Progenitor cell of endocrine pancreas (in vitro differentiated cells): ENCODE measurements around the gene ZNF454. TPM values are rescaled to one million over a fixed set of nuclear protein-coding genes. Genes with fewer than 3 reads are reported as not detected.

Experiments used
- DNase-seq: peaks from one replicate; pipeline ENCODE4 v3.0.0; 2021; ENCODE audit warnings: low spot score; ENCODE audit not compliant: unreplicated experiment
- H3K27ac Mint-ChIP-seq: 2 replicates; pipeline ENCODE4 v1.8.0; 2021; ENCODE audit warnings: mild to moderate bottlenecking, moderate library complexity, mixed read lengths
- H3K27me3 Mint-ChIP-seq: 2 replicates; pipeline ENCODE4 v1.8.0; 2021; ENCODE audit warnings: mixed read lengths
- H3K36me3 Mint-ChIP-seq: 2 replicates; pipeline ENCODE4 v1.8.0; 2022; ENCODE audit warnings: mixed read lengths; ENCODE audit not compliant: insufficient read depth
- H3K4me1 Mint-ChIP-seq: 2 replicates; pipeline ENCODE4 v1.8.0; 2021; ENCODE audit warnings: low read depth, mixed read lengths
- H3K4me3 Mint-ChIP-seq: 2 replicates; pipeline ENCODE4 v1.8.0; 2021; ENCODE audit warnings: low read depth, mild to moderate bottlenecking, moderate library complexity, mixed read lengths
- H3K9me3 Mint-ChIP-seq: 2 replicates; pipeline ENCODE4 v1.8.0; 2021; ENCODE audit warnings: low read depth, mixed read lengths
- CTCF ChIP-seq: fragments of 200-600 bp; sonication (generic); IDR thresholded peaks from one replicate; pipeline ENCODE4 v1.5.0; 2021; ENCODE audit warnings: antibody characterized with exemption, mild to moderate bottlenecking; ENCODE audit not compliant: unreplicated experiment
- total RNA-seq: library from RNA; stranded (reverse); gene quantifications from 2 replicates; pipeline ENCODE4 v1.2.1, GENCODE V29; 2021

ZNF454 gene
- total RNA-seq, 1 donor from 2014 or later: 0.62 TPM

GRCh38 chr5:178983728-178984127, 42.7 kb downstream of the ZNF454 start:
- no peak for DNase-seq
- H3K27ac Mint-ChIP-seq: no peak overlapping the region
- H3K4me1 Mint-ChIP-seq: no peaks in the 10 kb centered on the region
- H3K36me3 Mint-ChIP-seq: peaks cover 4% of the 10 kb centered on the region
- no peaks in the 10 kb centered on the region for H3K27me3 Mint-ChIP-seq
- no peak overlapping the region for H3K4me3 Mint-ChIP-seq
- TF ChIP-seq CTCF: no peak
- peaks cover 41% of the 10 kb centered on the region for H3K9me3 Mint-ChIP-seq

DNA sequence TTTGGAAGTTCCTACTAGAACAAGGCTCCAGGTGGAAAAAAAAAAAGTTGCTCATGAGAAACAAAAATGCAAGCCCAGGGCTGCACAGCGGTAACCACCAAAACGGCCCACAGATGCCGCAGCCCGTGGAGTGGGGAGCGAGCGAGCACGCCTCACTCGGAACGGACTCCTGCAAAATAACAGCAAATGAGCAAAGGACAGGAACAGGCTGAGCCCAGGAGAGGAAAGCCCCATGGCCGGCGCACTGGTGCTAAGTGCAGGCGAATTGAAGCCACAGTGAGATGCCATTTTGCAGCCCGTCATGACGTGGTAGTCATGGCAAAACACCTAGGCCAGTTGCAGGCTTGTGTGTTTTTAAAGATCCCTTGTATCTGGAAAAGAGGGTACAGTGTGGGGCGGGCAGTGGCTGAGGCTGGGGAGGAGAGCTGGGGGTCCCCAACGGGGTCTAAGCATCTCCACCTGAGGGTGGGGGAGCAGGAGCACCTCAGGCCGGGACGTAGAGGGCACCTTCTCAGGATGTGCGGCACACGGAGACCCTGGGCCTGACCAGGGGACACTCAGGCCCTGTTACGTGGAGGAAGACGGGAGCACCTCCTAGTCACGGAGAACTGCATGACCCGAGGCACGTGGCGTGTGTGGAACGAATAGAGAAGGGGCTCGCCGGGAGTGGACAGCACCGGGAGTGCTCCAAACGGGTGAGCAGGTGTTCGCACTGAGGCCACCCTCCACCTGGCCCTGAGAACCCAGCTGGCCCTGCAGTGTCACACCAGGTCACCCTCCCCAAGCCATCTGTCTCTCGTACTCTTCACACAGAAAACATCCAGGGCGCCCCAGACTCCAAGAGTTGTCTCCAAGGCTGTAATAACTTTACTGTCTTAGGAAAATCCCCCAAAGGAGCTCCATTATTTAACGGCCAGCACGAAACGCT, 43.4 kb downstream of the ZNF454 start:
- no peak for TF ChIP-seq CTCF
- H3K4me3 Mint-ChIP-seq: no peak overlapping the region
- H3K27me3 Mint-ChIP-seq: no peaks in the 10 kb centered on the region
- DNase-seq: no peak
- H3K36me3 Mint-ChIP-seq: peaks cover 4% of the 10 kb centered on the region
- H3K9me3 Mint-ChIP-seq: peaks cover 37% of the 10 kb centered on the region
- no peak overlapping the region for H3K27ac Mint-ChIP-seq
- H3K4me1 Mint-ChIP-seq: no peaks in the 10 kb centered on the region

DNA sequence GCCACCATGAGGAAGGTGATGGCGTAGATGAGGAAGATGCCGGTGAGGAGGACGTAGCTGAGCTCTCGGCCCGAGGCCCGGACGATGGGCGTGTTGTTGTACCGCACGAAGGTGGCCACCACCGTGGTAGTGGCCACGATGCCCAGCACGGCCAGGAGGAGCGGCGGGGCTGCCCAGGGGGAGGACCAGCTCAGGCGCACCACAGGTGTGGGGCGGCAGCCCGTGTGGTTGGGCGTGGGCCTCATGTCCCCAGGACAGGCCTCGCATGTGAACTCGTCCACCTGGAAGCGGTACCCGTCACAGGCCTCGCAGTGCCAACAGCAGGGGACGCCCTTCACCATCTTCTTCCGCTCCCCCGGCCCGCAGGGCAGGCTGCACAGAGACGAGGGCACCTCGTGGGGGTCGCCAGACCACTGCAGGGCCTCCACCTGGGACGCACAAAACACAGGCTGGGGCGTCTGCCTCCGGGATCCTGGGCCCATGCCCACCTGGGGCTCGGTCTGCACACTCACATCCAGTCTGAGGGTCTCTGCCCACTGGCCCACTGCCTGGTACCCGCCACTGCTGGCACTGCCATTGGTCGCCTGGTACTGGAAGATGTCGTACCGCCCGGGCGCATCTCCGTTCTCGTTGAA, 45.4 kb downstream of the ZNF454 start:
- H3K4me1 Mint-ChIP-seq: no peaks in the 10 kb centered on the region
- H3K27me3 Mint-ChIP-seq: no peaks in the 10 kb centered on the region
- H3K4me3 Mint-ChIP-seq: no peak overlapping the region
- peaks cover 3% of the 10 kb centered on the region for H3K36me3 Mint-ChIP-seq
- H3K27ac Mint-ChIP-seq: no peak overlapping the region
- TF ChIP-seq CTCF: no peak
- H3K9me3 Mint-ChIP-seq: peaks cover 27% of the 10 kb centered on the region
- no peak for DNase-seq

- Mint-ChIP-seq H3K36me3 (no peaks in the 10 kb centered on the region), H3K9me3 (peaks cover 16% of the 10 kb centered on the region), H3K4me1 (no peaks in the 10 kb centered on the region), H3K4me3 (no peak overlapping the region), H3K27me3 (peaks cover 20% of the 10 kb centered on the region), H3K27ac (no peak overlapping the region)
- DNase-seq: no peak
- no peak for TF ChIP-seq CTCF
These were observed 47.6 kb downstream of the ZNF454 start for GRCh38 chr5:178988436-178989220.

DNA sequence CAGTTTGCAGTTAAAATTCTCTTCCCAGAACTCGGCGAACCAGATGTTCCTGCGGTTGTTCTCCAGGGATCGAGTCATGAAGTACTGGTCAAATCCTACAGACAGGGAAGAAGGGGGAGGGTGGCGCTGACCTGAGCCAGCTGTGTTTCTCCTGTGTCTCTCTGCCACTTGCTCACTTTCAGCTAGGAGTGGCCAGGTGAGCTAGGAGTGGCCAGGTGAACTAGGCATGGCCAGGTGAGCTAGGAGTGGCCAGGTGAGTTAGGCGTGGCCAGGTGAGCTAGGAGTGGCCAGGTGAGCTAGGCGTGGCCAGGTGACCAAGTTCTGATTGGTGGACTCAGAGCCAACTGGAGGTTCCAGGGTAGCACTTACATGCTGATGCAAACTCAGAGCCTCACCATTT, 48.3 kb downstream of the ZNF454 start:
- H3K9me3 Mint-ChIP-seq: peaks cover 16% of the 10 kb centered on the region
- no peaks in the 10 kb centered on the region for H3K36me3 Mint-ChIP-seq
- no peak for DNase-seq
- no peak for TF ChIP-seq CTCF
- no peak overlapping the region for H3K27ac Mint-ChIP-seq
- H3K4me3 Mint-ChIP-seq: no peak overlapping the region
- peaks cover 27% of the 10 kb centered on the region for H3K27me3 Mint-ChIP-seq
- no peaks in the 10 kb centered on the region for H3K4me1 Mint-ChIP-seq
